Measurements from ENCODE around the gene DLG2. TPM values are rescaled to one million over a fixed set of nuclear protein-coding genes. Genes with fewer than 3 reads are reported as not detected.

The DLG2 gene
- total RNA-seq, 1 donor from 2014 or later, result 0.17 TPM

- H3K4me3 ChIP-seq (ENCODE audit: low read depth, low read length), result no peak overlapping the region
- no peak for DNase-seq (ENCODE audit: low read depth)
- TF ChIP-seq CTCF (conservative IDR thresholded peaks at IDR 0.05; ENCODE audit: low read depth, low read length), result no peak
Observed at GRCh38 chr11:85652786-85653447, 25.8 kb upstream of the DLG2 start.

GRCh38 chr11:85651118-85651517 is 24.0 kb upstream of the DLG2 start:
- no peak for TF ChIP-seq CTCF (conservative IDR thresholded peaks at IDR 0.05; ENCODE audit: low read depth, low read length)
- H3K4me3 ChIP-seq (ENCODE audit: low read depth, low read length), result no peak overlapping the region
- DNase-seq (ENCODE audit: low read depth), result no peak

GRCh38 chr11:85647604-85648299 is 20.6 kb upstream of the DLG2 start, which contains the start of gene TMEM126A:
Gene TMEM126A, plus strand, starts transcription at chr11:85647967. Its CDS starts 2,289 bp downstream, at chr11:85650256.
- peak within 1 kb of the TSS; percentile 78 for H3K4me3 ChIP-seq (ENCODE audit: low read depth, low read length)
- DNase-seq (ENCODE audit: low read depth), result no peak
- no peak for TF ChIP-seq CTCF (conservative IDR thresholded peaks at IDR 0.05; ENCODE audit: low read depth, low read length)

- H3K4me3 ChIP-seq (ENCODE audit: low read depth, low read length), result peak overlapping the region; percentile 78
- DNase-seq (ENCODE audit: low read depth), result no peak
- TF ChIP-seq CTCF (conservative IDR thresholded peaks at IDR 0.05; ENCODE audit: low read depth, low read length), result no peak
Observed at GRCh38 chr11:85647078-85647477, 19.9 kb upstream of the DLG2 start.

- TF ChIP-seq CTCF (conservative IDR thresholded peaks at IDR 0.05; ENCODE audit: low read depth, low read length), result no peak
- no peak overlapping the region for H3K4me3 ChIP-seq (ENCODE audit: low read depth, low read length)
- DNase-seq (ENCODE audit: low read depth), result no peak
Observed at GRCh38 chr11:85643191-85643614, 16.1 kb upstream of the DLG2 start.

- no peak overlapping the region for H3K4me3 ChIP-seq (ENCODE audit: low read depth, low read length)
- no peak for DNase-seq (ENCODE audit: low read depth)
- TF ChIP-seq CTCF (conservative IDR thresholded peaks at IDR 0.05; ENCODE audit: low read depth, low read length), result no peak
Observed at GRCh38 chr11:85634747-85635146, 7.6 kb upstream of the DLG2 start.

Measured in epithelial cell of proximal tubule (primary cell).